Activated CD4-positive, alpha-beta T cell treated with anti-CD3 and anti-CD28 coated beads, Interleukin-2, amount 10 ng/mL, durations not matched to agents 24 days and 14 days (primary cell): ENCODE data around the gene CTDP1. TPM values are rescaled to one million over a fixed set of nuclear protein-coding genes. Genes with fewer than 3 reads are reported as not detected.

Experiments
- DNase-seq: peaks from one replicate; pipeline ENCODE4 v3.0.0; 2022
- H3K27ac Mint-ChIP-seq: one replicate; pipeline ENCODE4 v1.8.0; 2022; ENCODE audit warnings: mild to moderate bottlenecking, mixed read lengths
- H3K27me3 Mint-ChIP-seq: one replicate; pipeline ENCODE4 v1.8.0; 2022; ENCODE audit warnings: mixed read lengths
- H3K36me3 Mint-ChIP-seq: one replicate; pipeline ENCODE4 v1.8.0; 2022; ENCODE audit warnings: low read depth, mild to moderate bottlenecking, mixed read lengths
- H3K4me1 Mint-ChIP-seq: one replicate; pipeline ENCODE4 v1.8.0; 2021; ENCODE audit warnings: mixed read lengths
- H3K4me3 Mint-ChIP-seq: one replicate; pipeline ENCODE4 v1.8.0; 2022; ENCODE audit warnings: mild to moderate bottlenecking, moderate library complexity, mixed read lengths
- H3K9me3 Mint-ChIP-seq: one replicate; pipeline ENCODE4 v1.8.0; 2021; ENCODE audit warnings: mixed read lengths
- intact Hi-C: fragments of 100-400 bp; cut with micrococcal nuclease; formaldehyde crosslinking; loops from one replicate; pipeline ENCODE4 v1.15.1; 2023
- total RNA-seq: library from RNA; stranded (reverse); gene quantifications from 2 replicates; pipeline ENCODE4 v1.2.3, GENCODE V29; 2022

CTDP1 gene
- total RNA-seq, 1 donor from 2014 or later = 45.5 TPM

- DNase-seq = no peak
- Mint-ChIP-seq H3K4me1 (no peaks in the 10 kb centered on the region), H3K4me3 (no peak overlapping the region), H3K27ac (no peak overlapping the region), H3K36me3 (no peaks in the 10 kb centered on the region), H3K27me3 (peaks cover 13% of the 10 kb centered on the region), H3K9me3 (peaks cover 4% of the 10 kb centered on the region)
- intact Hi-C loops = no loop called here
Observed at GRCh38 chr18:79639072-79639829, 40.4 kb upstream of the CTDP1 start.

GRCh38 chr18:79640064-79640672 lies 39.4 kb upstream of the CTDP1 start:
- Mint-ChIP-seq H3K27ac (no peak overlapping the region), H3K27me3 (peaks cover 13% of the 10 kb centered on the region), H3K9me3 (no peaks in the 10 kb centered on the region), H3K4me3 (no peak overlapping the region), H3K4me1 (no peaks in the 10 kb centered on the region), H3K36me3 (no peaks in the 10 kb centered on the region)
- DNase-seq = no peak
- intact Hi-C loops = loop anchor here (5.0 kb wide), 1 partner anchor 763 kb away; no protein-coding TSS in a partner anchor

GRCh38 chr18:79640875-79641274 lies 38.7 kb upstream of the CTDP1 start:
- intact Hi-C loops = loop anchor here (5.0 kb wide), 1 partner anchor 764 kb away; no protein-coding TSS in a partner anchor
- H3K27me3 Mint-ChIP-seq = peaks cover 13% of the 10 kb centered on the region
- no peaks in the 10 kb centered on the region for H3K4me1 Mint-ChIP-seq
- H3K36me3 Mint-ChIP-seq = no peaks in the 10 kb centered on the region
- no peaks in the 10 kb centered on the region for H3K9me3 Mint-ChIP-seq
- H3K4me3 Mint-ChIP-seq = no peak overlapping the region
- DNase-seq = no peak
- H3K27ac Mint-ChIP-seq = no peak overlapping the region

GRCh38 chr18:79641722-79642497 lies 37.7 kb upstream of the CTDP1 start:
- no peaks in the 10 kb centered on the region for H3K9me3 Mint-ChIP-seq
- H3K4me3 Mint-ChIP-seq = no peak overlapping the region
- H3K27ac Mint-ChIP-seq = no peak overlapping the region
- no peaks in the 10 kb centered on the region for H3K4me1 Mint-ChIP-seq
- no peaks in the 10 kb centered on the region for H3K36me3 Mint-ChIP-seq
- intact Hi-C loops = loop anchor here (5.0 kb wide), 1 partner anchor 765 kb away; no protein-coding TSS in a partner anchor
- H3K27me3 Mint-ChIP-seq = peaks cover 12% of the 10 kb centered on the region
- DNase-seq = no peak

GRCh38 chr18:79642626-79643025 lies 37.0 kb upstream of the CTDP1 start:
- Mint-ChIP-seq H3K27me3 (peaks cover 9% of the 10 kb centered on the region), H3K9me3 (no peaks in the 10 kb centered on the region), H3K4me1 (no peaks in the 10 kb centered on the region), H3K4me3 (no peak overlapping the region), H3K36me3 (no peaks in the 10 kb centered on the region), H3K27ac (no peak overlapping the region)
- no peak for DNase-seq
- intact Hi-C loops = loop anchor here (5.0 kb wide), 1 partner anchor 765 kb away; no protein-coding TSS in a partner anchor

GRCh38 chr18:79643054-79643984 lies 36.3 kb upstream of the CTDP1 start:
- no peak for DNase-seq
- intact Hi-C loops = loop anchor here (5.0 kb wide), 1 partner anchor 766 kb away; no protein-coding TSS in a partner anchor
- Mint-ChIP-seq H3K27me3 (peaks cover 9% of the 10 kb centered on the region), H3K4me1 (no peaks in the 10 kb centered on the region), H3K27ac (no peak overlapping the region), H3K9me3 (no peaks in the 10 kb centered on the region), H3K4me3 (no peak overlapping the region), H3K36me3 (no peaks in the 10 kb centered on the region)

GRCh38 chr18:79644006-79644665 lies 35.5 kb upstream of the CTDP1 start:
- Mint-ChIP-seq H3K27me3 (peaks cover 5% of the 10 kb centered on the region), H3K4me1 (no peaks in the 10 kb centered on the region), H3K36me3 (no peaks in the 10 kb centered on the region), H3K4me3 (no peak overlapping the region), H3K9me3 (no peaks in the 10 kb centered on the region), H3K27ac (no peak overlapping the region)
- peak; percentile 91 for DNase-seq
- intact Hi-C loops = loop anchor here (1.0 to 5.0 kb wide), 3 partner anchors 115 to 767 kb away; no protein-coding TSS in a partner anchor

GRCh38 chr18:79644666-79645057 lies 34.9 kb upstream of the CTDP1 start:
- DNase-seq = no peak
- Mint-ChIP-seq H3K4me3 (no peak overlapping the region), H3K4me1 (no peaks in the 10 kb centered on the region), H3K9me3 (no peaks in the 10 kb centered on the region), H3K27me3 (peaks cover 4% of the 10 kb centered on the region), H3K36me3 (no peaks in the 10 kb centered on the region), H3K27ac (no peak overlapping the region)
- intact Hi-C loops = loop anchor here (1.0 to 5.0 kb wide), 3 partner anchors 115 to 767 kb away; no protein-coding TSS in a partner anchor

- no peak overlapping the region for H3K27ac Mint-ChIP-seq
- H3K4me3 Mint-ChIP-seq = no peak overlapping the region
- no peak for DNase-seq
- H3K4me1 Mint-ChIP-seq = no peaks in the 10 kb centered on the region
- H3K36me3 Mint-ChIP-seq = no peaks in the 10 kb centered on the region
- no peaks in the 10 kb centered on the region for H3K9me3 Mint-ChIP-seq
- H3K27me3 Mint-ChIP-seq = peaks cover 4% of the 10 kb centered on the region
- intact Hi-C loops = no loop called here
Observed at GRCh38 chr18:79645291-79645983, 34.2 kb upstream of the CTDP1 start.

GRCh38 chr18:79647307-79647706 lies 32.3 kb upstream of the CTDP1 start:
- peaks cover 8% of the 10 kb centered on the region for H3K27me3 Mint-ChIP-seq
- no peaks in the 10 kb centered on the region for H3K9me3 Mint-ChIP-seq
- DNase-seq = no peak
- H3K4me1 Mint-ChIP-seq = no peaks in the 10 kb centered on the region
- H3K36me3 Mint-ChIP-seq = no peaks in the 10 kb centered on the region
- no peak overlapping the region for H3K4me3 Mint-ChIP-seq
- intact Hi-C loops = no loop called here
- H3K27ac Mint-ChIP-seq = no peak overlapping the region

GRCh38 chr18:79650959-79651358 lies 28.6 kb upstream of the CTDP1 start:
- Mint-ChIP-seq H3K4me3 (no peak overlapping the region), H3K9me3 (no peaks in the 10 kb centered on the region), H3K27ac (no peak overlapping the region), H3K4me1 (no peaks in the 10 kb centered on the region), H3K27me3 (peaks cover 20% of the 10 kb centered on the region), H3K36me3 (no peaks in the 10 kb centered on the region)
- DNase-seq = no peak
- intact Hi-C loops = no loop called here

GRCh38 chr18:79657342-79657996 lies 22.1 kb upstream of the CTDP1 start:
- H3K27me3 Mint-ChIP-seq = peaks cover 22% of the 10 kb centered on the region
- no peak overlapping the region for H3K4me3 Mint-ChIP-seq
- intact Hi-C loops = no loop called here
- H3K4me1 Mint-ChIP-seq = no peaks in the 10 kb centered on the region
- no peaks in the 10 kb centered on the region for H3K36me3 Mint-ChIP-seq
- no peaks in the 10 kb centered on the region for H3K9me3 Mint-ChIP-seq
- no peak for DNase-seq
- H3K27ac Mint-ChIP-seq = no peak overlapping the region
